Chondrocyte (in vitro differentiated cells): ENCODE measurements around the gene EEF1AKMT4. TPM values are rescaled to one million over a fixed set of nuclear protein-coding genes. Genes with fewer than 3 reads are reported as not detected.

ENCODE experiments used
- DNase-seq: peaks from one replicate; pipeline ENCODE4 v3.0.0; 2021; ENCODE audit warnings: mixed read lengths, low spot score
- H3K27ac Mint-ChIP-seq: one replicate; pipeline ENCODE4 v1.8.0; 2021; ENCODE audit warnings: mild to moderate bottlenecking, moderate library complexity, mixed read lengths; ENCODE audit not compliant: unreplicated experiment
- H3K27me3 Mint-ChIP-seq: 2 replicates; pipeline ENCODE4 v1.8.0; 2021; ENCODE audit warnings: low read depth, mixed read lengths
- H3K36me3 Mint-ChIP-seq: 2 replicates; pipeline ENCODE4 v1.8.0; 2021; ENCODE audit warnings: low read depth, mixed read lengths
- H3K4me1 Mint-ChIP-seq: 2 replicates; pipeline ENCODE4 v1.8.0; 2021; ENCODE audit warnings: low read depth, mild to moderate bottlenecking, mixed read lengths
- H3K4me3 Mint-ChIP-seq: one replicate; pipeline ENCODE4 v1.8.0; 2021; ENCODE audit warnings: mild to moderate bottlenecking, moderate library complexity, mixed read lengths; ENCODE audit not compliant: unreplicated experiment
- H3K9me3 Mint-ChIP-seq: 2 replicates; pipeline ENCODE4 v1.8.0; 2021; ENCODE audit warnings: low read depth, mixed read lengths
- total RNA-seq: library from RNA; stranded (reverse); gene quantifications from 3 replicates; pipeline ENCODE4 v1.2.1, GENCODE V29; 2021
- TF ChIP-seq, protein P1 (sequence below): fragments of 200-600 bp; sonication (generic); IDR thresholded peaks from 2 replicates; pipeline ENCODE4 v1.5.0; 2021; ENCODE audit warnings: antibody characterized with exemption, mild to moderate bottlenecking, moderate library complexity

EEF1AKMT4 gene
- total RNA-seq, 1 donor from 2014 or later: 4.3 TPM

GRCh38 chr3:184239221-184239620, 10.3 kb upstream of the EEF1AKMT4 start:
- Mint-ChIP-seq H3K36me3 (peaks cover 6% of the 10 kb centered on the region), H3K27me3 (peaks cover 2% of the 10 kb centered on the region), H3K9me3 (no peaks in the 10 kb centered on the region), H3K4me1 (no peaks in the 10 kb centered on the region), H3K27ac (no peak overlapping the region), H3K4me3 (no peak overlapping the region)
- TF ChIP-seq, protein P1, sequence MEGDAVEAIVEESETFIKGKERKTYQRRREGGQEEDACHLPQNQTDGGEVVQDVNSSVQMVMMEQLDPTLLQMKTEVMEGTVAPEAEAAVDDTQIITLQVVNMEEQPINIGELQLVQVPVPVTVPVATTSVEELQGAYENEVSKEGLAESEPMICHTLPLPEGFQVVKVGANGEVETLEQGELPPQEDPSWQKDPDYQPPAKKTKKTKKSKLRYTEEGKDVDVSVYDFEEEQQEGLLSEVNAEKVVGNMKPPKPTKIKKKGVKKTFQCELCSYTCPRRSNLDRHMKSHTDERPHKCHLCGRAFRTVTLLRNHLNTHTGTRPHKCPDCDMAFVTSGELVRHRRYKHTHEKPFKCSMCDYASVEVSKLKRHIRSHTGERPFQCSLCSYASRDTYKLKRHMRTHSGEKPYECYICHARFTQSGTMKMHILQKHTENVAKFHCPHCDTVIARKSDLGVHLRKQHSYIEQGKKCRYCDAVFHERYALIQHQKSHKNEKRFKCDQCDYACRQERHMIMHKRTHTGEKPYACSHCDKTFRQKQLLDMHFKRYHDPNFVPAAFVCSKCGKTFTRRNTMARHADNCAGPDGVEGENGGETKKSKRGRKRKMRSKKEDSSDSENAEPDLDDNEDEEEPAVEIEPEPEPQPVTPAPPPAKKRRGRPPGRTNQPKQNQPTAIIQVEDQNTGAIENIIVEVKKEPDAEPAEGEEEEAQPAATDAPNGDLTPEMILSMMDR: no peak
- peak; percentile 50 for DNase-seq

GRCh38 chr3:184239708-184240107, 9.8 kb upstream of the EEF1AKMT4 start:
- Mint-ChIP-seq H3K4me1 (no peaks in the 10 kb centered on the region), H3K27me3 (peaks cover 2% of the 10 kb centered on the region), H3K9me3 (no peaks in the 10 kb centered on the region), H3K27ac (no peak overlapping the region), H3K4me3 (no peak overlapping the region), H3K36me3 (peaks cover 10% of the 10 kb centered on the region)
- TF ChIP-seq, protein P1: no peak
- peak; percentile 70 for DNase-seq

GRCh38 chr3:184240384-184241140, 8.9 kb upstream of the EEF1AKMT4 start:
- Mint-ChIP-seq H3K27ac (no peak overlapping the region), H3K36me3 (peaks cover 14% of the 10 kb centered on the region), H3K27me3 (no peaks in the 10 kb centered on the region), H3K4me3 (no peak overlapping the region), H3K9me3 (no peaks in the 10 kb centered on the region), H3K4me1 (no peaks in the 10 kb centered on the region)
- DNase-seq: no peak
- TF ChIP-seq, protein P1: peak; percentile 8

- peaks cover 16% of the 10 kb centered on the region for H3K36me3 Mint-ChIP-seq
- H3K27ac Mint-ChIP-seq: no peak overlapping the region
- TF ChIP-seq, protein P1: no peak
- no peaks in the 10 kb centered on the region for H3K27me3 Mint-ChIP-seq
- H3K9me3 Mint-ChIP-seq: no peaks in the 10 kb centered on the region
- no peak overlapping the region for H3K4me3 Mint-ChIP-seq
- H3K4me1 Mint-ChIP-seq: no peaks in the 10 kb centered on the region
- DNase-seq: no peak
Measured at GRCh38 chr3:184241141-184241446, 8.4 kb upstream of the EEF1AKMT4 start.

- Mint-ChIP-seq H3K4me1 (no peaks in the 10 kb centered on the region), H3K27me3 (no peaks in the 10 kb centered on the region), H3K9me3 (no peaks in the 10 kb centered on the region), H3K27ac (no peak overlapping the region), H3K4me3 (no peak overlapping the region), H3K36me3 (peaks cover 16% of the 10 kb centered on the region)
- TF ChIP-seq, protein P1: peak; percentile 52
- DNase-seq: no peak
Measured at GRCh38 chr3:184241447-184242296, 7.8 kb upstream of the EEF1AKMT4 start.
